ENCODE results near the gene CLIC3.

CLIC3 gene

GRCh38 chr9:136971746-136972145, 24.6 kb downstream of the CLIC3 start:
- TF ChIP-seq CTCF (IDR thresholded peaks at IDR 0.05; ENCODE audit: insufficient read depth, low read length, poor library complexity, severe bottlenecking) (no peak), EZH2phosphoT487 (conservative IDR thresholded peaks at IDR 0.05; ENCODE audit: low read length) (no peak)
- Histone ChIP-seq H3K9me2 (replicated peaks; ENCODE audit: insufficient read depth, low read length) (no peaks in the 10 kb centered on the region), H3K27ac (ENCODE audit: low read depth, low read length) (no peak overlapping the region), H4K20me1 (ENCODE audit: low read depth, low read length) (no peaks in the 10 kb centered on the region), H3K4me2 (ENCODE audit: low read depth, low read length, poor library complexity, severe bottlenecking) (no peak overlapping the region), H3K79me2 (ENCODE audit: insufficient read depth, low read length) (no peaks in the 10 kb centered on the region), H2AFZ (ENCODE audit: low read depth, low read length, severe bottlenecking) (no peak overlapping the region), H3K4me3 (ENCODE audit: insufficient read depth, low read length, poor library complexity, severe bottlenecking) (no peak overlapping the region), H3K27me3 (ENCODE audit: low read length) (no peaks in the 10 kb centered on the region), H3K9ac (ENCODE audit: low read length) (no peak overlapping the region), H3K9me3 (ENCODE audit: insufficient read depth, low read length) (no peaks in the 10 kb centered on the region), H3F3A (ENCODE audit: insufficient read depth) (no peaks in the 10 kb centered on the region), H3K36me3 (ENCODE audit: low read length) (no peaks in the 10 kb centered on the region)

- H3K27me3 ChIP-seq (ENCODE audit: low read length), result no peaks in the 10 kb centered on the region
- no peak overlapping the region for H3K9ac ChIP-seq (ENCODE audit: low read length)
- no peak overlapping the region for H3K27ac ChIP-seq (ENCODE audit: low read depth, low read length)
- no peaks in the 10 kb centered on the region for H3F3A ChIP-seq (ENCODE audit: insufficient read depth)
- no peaks in the 10 kb centered on the region for H3K79me2 ChIP-seq (ENCODE audit: insufficient read depth, low read length)
- no peaks in the 10 kb centered on the region for H3K9me2 ChIP-seq (replicated peaks; ENCODE audit: insufficient read depth, low read length)
- no peaks in the 10 kb centered on the region for H3K36me3 ChIP-seq (ENCODE audit: low read length)
- H3K4me3 ChIP-seq (ENCODE audit: insufficient read depth, low read length, poor library complexity, severe bottlenecking), result no peak overlapping the region
- H3K9me3 ChIP-seq (ENCODE audit: insufficient read depth, low read length), result no peaks in the 10 kb centered on the region
- no peak overlapping the region for H2AFZ ChIP-seq (ENCODE audit: low read depth, low read length, severe bottlenecking)
- H3K4me2 ChIP-seq (ENCODE audit: low read depth, low read length, poor library complexity, severe bottlenecking), result no peak overlapping the region
- no peaks in the 10 kb centered on the region for H4K20me1 ChIP-seq (ENCODE audit: low read depth, low read length)
- no peak for TF ChIP-seq CTCF (IDR thresholded peaks at IDR 0.05; ENCODE audit: insufficient read depth, low read length, poor library complexity, severe bottlenecking)
- no peak for TF ChIP-seq EZH2phosphoT487 (conservative IDR thresholded peaks at IDR 0.05; ENCODE audit: low read length)
Measured at GRCh38 chr9:136970361-136970760, 26.0 kb downstream of the CLIC3 start.

GRCh38 chr9:136969774-136970173, 26.6 kb downstream of the CLIC3 start:
- Histone ChIP-seq H3K79me2 (ENCODE audit: insufficient read depth, low read length) (no peaks in the 10 kb centered on the region), H4K20me1 (ENCODE audit: low read depth, low read length) (no peaks in the 10 kb centered on the region), H3K9me2 (replicated peaks; ENCODE audit: insufficient read depth, low read length) (no peaks in the 10 kb centered on the region), H3K27ac (ENCODE audit: low read depth, low read length) (no peak overlapping the region), H3F3A (ENCODE audit: insufficient read depth) (no peaks in the 10 kb centered on the region), H3K4me2 (ENCODE audit: low read depth, low read length, poor library complexity, severe bottlenecking) (no peak overlapping the region), H3K27me3 (ENCODE audit: low read length) (no peaks in the 10 kb centered on the region), H3K4me3 (ENCODE audit: insufficient read depth, low read length, poor library complexity, severe bottlenecking) (no peak overlapping the region), H3K36me3 (ENCODE audit: low read length) (no peaks in the 10 kb centered on the region), H3K9me3 (ENCODE audit: insufficient read depth, low read length) (no peaks in the 10 kb centered on the region), H3K9ac (ENCODE audit: low read length) (no peak overlapping the region), H2AFZ (ENCODE audit: low read depth, low read length, severe bottlenecking) (no peak overlapping the region)
- TF ChIP-seq EZH2phosphoT487 (conservative IDR thresholded peaks at IDR 0.05; ENCODE audit: low read length) (no peak), CTCF (IDR thresholded peaks at IDR 0.05; ENCODE audit: insufficient read depth, low read length, poor library complexity, severe bottlenecking) (no peak)

Measured in SU-DHL-6 (cell line).